IPS-11a (cell line): ENCODE measurements around the gene FRMD4A.
"Not testable (repeated sequence)": the region's sequence is repeated elsewhere in the genome, so short reads cannot be mapped to it uniquely, and the experiment has no call there.

ENCODE experiments used
- H3K4me3 ChIP-seq: one replicate; pipeline ENCODE4 v1.5.1; 2013; ENCODE audit warnings: low read depth, low read length, control low read depth

FRMD4A gene

GRCh38 chr10:13957856-13958255, 372.9 kb downstream of the FRMD4A start:
- no peak overlapping the region for H3K4me3 ChIP-seq

GRCh38 chr10:13956826-13957225, 373.9 kb downstream of the FRMD4A start:
- H3K4me3 ChIP-seq = no peak overlapping the region

- H3K4me3 ChIP-seq = no peak overlapping the region
Measured at GRCh38 chr10:13955409-13956068, 375.2 kb downstream of the FRMD4A start.

GRCh38 chr10:13954195-13954594, 376.5 kb downstream of the FRMD4A start:
- not testable (repeated sequence) for H3K4me3 ChIP-seq

GRCh38 chr10:13953371-13953770, 377.4 kb downstream of the FRMD4A start:
- H3K4me3 ChIP-seq = no peak overlapping the region

GRCh38 chr10:13950543-13950939, 380.2 kb downstream of the FRMD4A start:
- H3K4me3 ChIP-seq = no peak overlapping the region

GRCh38 chr10:13949844-13950542, 380.7 kb downstream of the FRMD4A start:
- H3K4me3 ChIP-seq = no peak overlapping the region

GRCh38 chr10:13946209-13946460, 384.6 kb downstream of the FRMD4A start:
- H3K4me3 ChIP-seq = no peak overlapping the region

GRCh38 chr10:13945390-13946208, 385.1 kb downstream of the FRMD4A start:
- no peak overlapping the region for H3K4me3 ChIP-seq

GRCh38 chr10:13944823-13945222, 385.9 kb downstream of the FRMD4A start:
- H3K4me3 ChIP-seq = no peak overlapping the region

GRCh38 chr10:13943735-13944398, 386.9 kb downstream of the FRMD4A start:
- H3K4me3 ChIP-seq = no peak overlapping the region

- H3K4me3 ChIP-seq = no peak overlapping the region
Measured at GRCh38 chr10:13942035-13942434, 388.7 kb downstream of the FRMD4A start.

GRCh38 chr10:13939391-13939790, 391.3 kb downstream of the FRMD4A start:
- H3K4me3 ChIP-seq = no peak overlapping the region

GRCh38 chr10:13938950-13939349, 391.8 kb downstream of the FRMD4A start:
- no peak overlapping the region for H3K4me3 ChIP-seq

- no peak overlapping the region for H3K4me3 ChIP-seq
Measured at GRCh38 chr10:13936826-13937225, 393.9 kb downstream of the FRMD4A start.

GRCh38 chr10:13930120-13930519, 400.6 kb downstream of the FRMD4A start:
- no peak overlapping the region for H3K4me3 ChIP-seq

GRCh38 chr10:13928451-13928850, 402.3 kb downstream of the FRMD4A start:
- no peak overlapping the region for H3K4me3 ChIP-seq

- no peak overlapping the region for H3K4me3 ChIP-seq
Measured at GRCh38 chr10:13925971-13926780, 404.5 kb downstream of the FRMD4A start.

- no peak overlapping the region for H3K4me3 ChIP-seq
Measured at GRCh38 chr10:13924040-13924725, 406.5 kb downstream of the FRMD4A start.

- no peak overlapping the region for H3K4me3 ChIP-seq
Measured at GRCh38 chr10:13922586-13922985, 408.1 kb downstream of the FRMD4A start.
